ENCODE results near the gene INPP5K.

INPP5K gene

GRCh38 chr17:1462164-1463112 is 54.0 kb downstream of the INPP5K start:
- no peak overlapping the region for H3K27ac ChIP-seq
- no peak for TF ChIP-seq CTCF (conservative IDR thresholded peaks at IDR 0.05)

GRCh38 chr17:1461198-1461944 is 55.0 kb downstream of the INPP5K start:
- no peak overlapping the region for H3K27ac ChIP-seq
- no peak for TF ChIP-seq CTCF (conservative IDR thresholded peaks at IDR 0.05)

GRCh38 chr17:1460233-1460632 is 56.2 kb downstream of the INPP5K start:
- no peak for TF ChIP-seq CTCF (conservative IDR thresholded peaks at IDR 0.05)
- no peak overlapping the region for H3K27ac ChIP-seq

DNA sequence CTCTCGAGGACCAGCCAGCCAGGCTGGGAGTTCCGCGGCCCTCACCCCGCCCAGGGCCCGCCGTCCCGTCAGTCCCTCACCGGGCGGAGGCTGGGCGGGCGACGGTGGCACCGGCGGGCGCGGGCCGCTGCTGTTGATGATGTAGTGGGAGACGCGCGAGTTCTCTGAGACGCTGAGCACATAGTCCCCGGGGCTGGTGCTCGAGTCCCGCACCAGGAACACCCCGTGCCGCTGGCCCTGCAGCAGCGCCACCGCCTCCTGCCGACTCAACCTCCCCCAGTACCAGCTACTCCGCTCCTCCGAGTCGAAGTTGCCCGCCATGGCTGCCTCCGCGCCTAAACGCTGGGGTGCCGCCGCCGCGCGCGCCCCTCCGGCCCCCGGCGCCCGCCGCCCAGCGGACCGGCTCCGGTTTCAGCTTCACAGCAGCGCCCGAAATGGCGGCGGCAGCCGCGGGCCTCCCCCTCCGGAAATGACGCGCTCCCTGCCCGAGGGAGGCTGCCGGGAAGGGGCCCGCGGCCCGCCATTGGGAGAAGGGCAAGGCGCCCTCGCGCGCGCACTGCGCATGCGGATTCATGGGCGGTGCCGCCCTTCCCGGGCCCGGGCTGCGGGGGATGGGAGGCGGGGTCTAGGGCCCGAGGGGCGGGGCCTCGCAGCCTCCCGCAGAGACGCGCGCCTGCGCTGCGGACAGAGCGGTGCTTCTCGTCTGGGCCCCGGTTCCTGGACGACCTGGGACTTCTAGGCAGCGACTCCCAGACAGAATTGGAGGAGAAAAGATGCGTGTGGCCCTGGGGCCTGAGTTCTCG is 60.4 kb downstream of the INPP5K start, which contains the start of gene CRK:
CRK (minus strand) TSS at position 436 of the 803 bp plus-strand sequence; CDS start at position 321, 115 bp downstream.
- TF ChIP-seq CTCF (conservative IDR thresholded peaks at IDR 0.05): no peak
- peak within 1 kb of the TSS; percentile 96 for H3K27ac ChIP-seq

GRCh38 chr17:1455291-1455796 is 61.1 kb downstream of the INPP5K start:
- peak overlapping the region; percentile 96 for H3K27ac ChIP-seq
- TF ChIP-seq CTCF (conservative IDR thresholded peaks at IDR 0.05): peak; percentile 75

DNA sequence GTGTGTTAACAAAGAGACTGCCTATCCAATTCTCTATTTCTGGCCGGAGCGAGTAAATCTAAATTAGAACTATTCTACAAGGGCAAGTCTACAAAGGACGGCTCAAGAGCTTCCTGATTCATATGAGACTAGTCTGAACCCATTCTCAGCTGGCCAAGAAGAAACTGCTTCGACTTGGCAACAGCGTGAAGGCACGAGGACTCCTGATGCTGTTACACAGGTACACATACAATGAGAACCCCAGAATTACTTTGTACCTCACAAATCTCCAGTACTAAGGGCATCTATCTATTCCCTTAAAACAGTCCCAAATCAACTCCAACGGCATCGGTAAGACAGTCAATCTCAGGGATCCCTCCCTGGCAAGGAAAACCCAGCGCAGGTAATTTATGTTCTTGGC is 61.9 kb downstream of the INPP5K start:
- no peak for TF ChIP-seq CTCF (conservative IDR thresholded peaks at IDR 0.05)
- H3K27ac ChIP-seq: peak overlapping the region; percentile 96

- peak overlapping the region; percentile 96 for H3K27ac ChIP-seq
Observed at GRCh38 chr17:1453694-1454093, 62.7 kb downstream of the INPP5K start.

All from VCaP (cell line).